GM18868 (cell line): ENCODE measurements around the gene CLMP.
A peak's percentile ranks its signal among the peaks of the same experiment; 100 is the strongest.

Source experiments
- ATAC-seq: cut with Tn5 transposase; IDR thresholded peaks from one replicate; pipeline ENCODE4 v1.9.1; 2021; ENCODE audit warnings: mild to moderate bottlenecking, moderate library complexity; ENCODE audit not compliant: unreplicated experiment

The CLMP gene

GRCh38 chr11:123030517-123030916, 164.5 kb downstream of the CLMP start:
- no peak for ATAC-seq

GRCh38 chr11:123020968-123021367, 174.1 kb downstream of the CLMP start:
- peak; percentile 74 for ATAC-seq
